Bronchial epithelial cell (primary cell): Measurements from ENCODE around the gene RASSF3. TPM values are rescaled to one million over a fixed set of nuclear protein-coding genes. Genes with fewer than 3 reads are reported as not detected.
"Not testable (repeated sequence)": the region's sequence is repeated elsewhere in the genome, so short reads cannot be mapped to it uniquely, and the experiment has no call there.

Experiments used
- DNase-seq: peaks from one replicate; pipeline ENCODE4 v3.0.0-alpha.2; 2010; ENCODE audit warnings: low read depth
- FAIRE-seq: peaks from 2 replicates; lab custom pipeline; 2011; peaks lifted over from hg19 to GRCh38; lab: Jason Lieb, UNC
- H3K27me3 ChIP-seq: 2 replicates; pipeline ENCODE4 v1.5.1; 2011; ENCODE audit warnings: low read length; ENCODE audit not compliant: control insufficient read depth, insufficient read depth
- H3K36me3 ChIP-seq: 2 replicates; pipeline ENCODE4 v1.5.1; 2011; ENCODE audit warnings: low read length; ENCODE audit not compliant: control insufficient read depth, insufficient read depth
- H3K4me3 ChIP-seq: 2 replicates; pipeline ENCODE4 v1.5.1; 2011; ENCODE audit warnings: mild to moderate bottlenecking, low read depth, low read length, control low read depth
- CTCF ChIP-seq: IDR thresholded peaks from 2 replicates; pipeline ENCODE4 v1.5.1; 2011; ENCODE audit warnings: mild to moderate bottlenecking, moderate library complexity, low read length, control low read depth, inconsistent platforms; ENCODE audit not compliant: insufficient read depth, severe bottlenecking
- total RNA-seq: library from RNA; depleted of rRNA; stranded (reverse); fragments of >200 nt; gene quantifications from 2 replicates; pipeline ENCODE4 v1.2.1, GENCODE V29; 2014

RASSF3 gene
- total RNA-seq, 1 donor from 2014 or later, result 9.7 TPM

- FAIRE-seq, result no peak
Observed at GRCh38 chr12:64611341-64612284, 1.3 kb downstream of the RASSF3 start.

GRCh38 chr12:64612843-64613242 is 2.5 kb downstream of the RASSF3 start:
- DNase-seq, result no peak
- H3K4me3 ChIP-seq, result no peak overlapping the region
- no peak for FAIRE-seq
- no peaks in the 10 kb centered on the region for H3K27me3 ChIP-seq
- no peaks in the 10 kb centered on the region for H3K36me3 ChIP-seq
- TF ChIP-seq CTCF, result no peak

More at GRCh38 chr12:64611341-64612284, 1.3 kb downstream of the RASSF3 start:
- Histone ChIP-seq H3K36me3 (no peaks in the 10 kb centered on the region), H3K4me3 (peak overlapping the region; percentile 81), H3K27me3 (no peaks in the 10 kb centered on the region)
- DNase-seq, result no peak
- TF ChIP-seq CTCF, result peak; percentile 8

- H3K27me3 ChIP-seq, FAIRE-seq, H3K4me3 ChIP-seq, H3K36me3 ChIP-seq, DNase-seq: not testable (repeated sequence)
Observed at GRCh38 chr12:64613775-64614398, 3.6 kb downstream of the RASSF3 start.

GRCh38 chr12:64616201-64616600 is 5.9 kb downstream of the RASSF3 start:
- no peak for DNase-seq
- Histone ChIP-seq H3K27me3 (no peaks in the 10 kb centered on the region), H3K4me3 (no peak overlapping the region), H3K36me3 (no peaks in the 10 kb centered on the region)
- FAIRE-seq, result no peak
- no peak for TF ChIP-seq CTCF

GRCh38 chr12:64618953-64619590 is 8.8 kb downstream of the RASSF3 start:
- FAIRE-seq (no peak), DNase-seq (no peak)
- H3K36me3 ChIP-seq, result no peaks in the 10 kb centered on the region
- no peaks in the 10 kb centered on the region for H3K27me3 ChIP-seq
- no peak for TF ChIP-seq CTCF
- H3K4me3 ChIP-seq, result no peak overlapping the region
